Measurements from ENCODE around the gene MAT2B. TPM values are rescaled to one million over a fixed set of nuclear protein-coding genes. Genes with fewer than 3 reads are reported as not detected.
A peak's percentile ranks its signal among the peaks of the same experiment; 100 is the strongest.

Gene MAT2B
- total and polyA plus RNA-seq, 2 of the 13 experiments (the other 11 are each of a cell fraction or from before 2014, with no cell fraction given): 20.2 to 37.1 TPM

- TF ChIP-seq LRRFIP1 (CRISPR knock-in tag; conservative IDR thresholded peaks at IDR 0.05): no peak
- TF ChIP-seq MEF2D (CRISPR knock-in tag; IDR thresholded peaks at IDR 0.05): no peak
- TF ChIP-seq PPARG (CRISPR knock-in tag; conservative IDR thresholded peaks at IDR 0.05): no peak
- TF ChIP-seq ZIK1 (CRISPR knock-in tag; IDR thresholded peaks at IDR 0.05; ENCODE audit: borderline replicate concordance, low read depth): no peak
- no peak for TF ChIP-seq FOXM1 (CRISPR knock-in tag; IDR thresholded peaks at IDR 0.05)
- TF ChIP-seq TBX3 (IDR thresholded peaks at IDR 0.05; ENCODE audit: borderline replicate concordance): no peak
- peak; percentile 33; the same call in 1 of the 2 replicates for TF ChIP-seq MAX (IDR thresholded peaks at IDR 0.05)
- no peak for TF ChIP-seq ZNF674 (CRISPR knock-in tag; IDR thresholded peaks at IDR 0.05; ENCODE audit: low read depth)
- TF ChIP-seq ZNF672 (CRISPR knock-in tag; IDR thresholded peaks at IDR 0.05): no peak
- TF ChIP-seq SNAPC2 (CRISPR knock-in tag; IDR thresholded peaks at IDR 0.05): no peak
- peak; percentile 97 for TF ChIP-seq ZBTB26 (CRISPR knock-in tag; IDR thresholded peaks at IDR 0.05; ENCODE audit: borderline replicate concordance)
- no peak for TF ChIP-seq RERE (CRISPR knock-in tag; IDR thresholded peaks at IDR 0.05; ENCODE audit: low read depth)
- TF ChIP-seq MAFG (CRISPR knock-in tag; IDR thresholded peaks at IDR 0.05): no peak
- TF ChIP-seq EED (CRISPR knock-in tag; IDR thresholded peaks at IDR 0.05): no peak
- TF ChIP-seq ETV5 (CRISPR knock-in tag; IDR thresholded peaks at IDR 0.05; ENCODE audit: borderline replicate concordance): no peak
- TF ChIP-seq UBTF (CRISPR knock-in tag; IDR thresholded peaks at IDR 0.05): no peak
- TF ChIP-seq MAFK (conservative IDR thresholded peaks at IDR 0.05 in 1 of 2, IDR thresholded peaks at IDR 0.05 in 1 of 2; ENCODE audit: low read length in 2 of 2): no peak
Observed at GRCh38 chr5:163503106-163504078, 2.0 kb upstream of the MAT2B start (continued).
